ENCODE measurements around the gene JAG2.

Gene JAG2

DNA sequence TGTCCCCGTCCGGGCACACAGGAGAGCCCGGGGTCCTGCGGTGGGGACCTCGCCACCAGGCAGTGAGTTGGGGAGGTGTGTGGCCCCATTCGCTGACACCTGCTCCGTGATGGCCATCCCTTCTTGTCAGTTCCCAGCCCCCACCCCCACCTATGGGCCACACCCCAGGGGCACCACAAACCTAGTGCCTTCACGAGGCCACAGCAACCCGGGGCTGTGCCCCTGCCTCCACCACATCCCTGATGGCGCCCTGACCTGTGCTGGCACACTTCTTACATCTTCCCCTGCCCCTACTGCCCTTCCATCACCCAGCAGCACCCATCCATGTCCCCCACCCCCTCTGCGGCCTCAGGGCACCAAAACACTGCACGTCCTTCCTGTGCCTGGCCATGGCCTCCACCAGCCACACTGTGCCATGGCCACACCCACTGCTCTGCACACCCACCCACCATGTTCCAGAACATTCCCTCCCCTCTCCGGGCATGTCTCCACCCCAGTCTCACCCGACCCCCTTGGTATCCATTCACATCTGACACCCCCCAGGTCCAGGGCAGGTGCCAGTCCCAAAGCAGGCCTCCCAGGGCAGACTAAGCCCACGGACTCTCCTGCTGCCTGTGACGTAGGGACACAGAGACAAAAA is 24.4 kb downstream of the JAG2 start:
- no peak for DNase-seq (ENCODE audit: low read depth, low spot score)
- ChIA-PET POLR2A (no interaction called here), CTCF (no interaction called here)
- TF ChIP-seq, protein P1, sequence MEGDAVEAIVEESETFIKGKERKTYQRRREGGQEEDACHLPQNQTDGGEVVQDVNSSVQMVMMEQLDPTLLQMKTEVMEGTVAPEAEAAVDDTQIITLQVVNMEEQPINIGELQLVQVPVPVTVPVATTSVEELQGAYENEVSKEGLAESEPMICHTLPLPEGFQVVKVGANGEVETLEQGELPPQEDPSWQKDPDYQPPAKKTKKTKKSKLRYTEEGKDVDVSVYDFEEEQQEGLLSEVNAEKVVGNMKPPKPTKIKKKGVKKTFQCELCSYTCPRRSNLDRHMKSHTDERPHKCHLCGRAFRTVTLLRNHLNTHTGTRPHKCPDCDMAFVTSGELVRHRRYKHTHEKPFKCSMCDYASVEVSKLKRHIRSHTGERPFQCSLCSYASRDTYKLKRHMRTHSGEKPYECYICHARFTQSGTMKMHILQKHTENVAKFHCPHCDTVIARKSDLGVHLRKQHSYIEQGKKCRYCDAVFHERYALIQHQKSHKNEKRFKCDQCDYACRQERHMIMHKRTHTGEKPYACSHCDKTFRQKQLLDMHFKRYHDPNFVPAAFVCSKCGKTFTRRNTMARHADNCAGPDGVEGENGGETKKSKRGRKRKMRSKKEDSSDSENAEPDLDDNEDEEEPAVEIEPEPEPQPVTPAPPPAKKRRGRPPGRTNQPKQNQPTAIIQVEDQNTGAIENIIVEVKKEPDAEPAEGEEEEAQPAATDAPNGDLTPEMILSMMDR (IDR thresholded peaks at IDR 0.05; ENCODE audit: insufficient read depth, low read length, missing control alignments) = no peak
- no peak overlapping the region for H3K4me3 ChIP-seq (ENCODE audit: low read depth, low read length)

DNA sequence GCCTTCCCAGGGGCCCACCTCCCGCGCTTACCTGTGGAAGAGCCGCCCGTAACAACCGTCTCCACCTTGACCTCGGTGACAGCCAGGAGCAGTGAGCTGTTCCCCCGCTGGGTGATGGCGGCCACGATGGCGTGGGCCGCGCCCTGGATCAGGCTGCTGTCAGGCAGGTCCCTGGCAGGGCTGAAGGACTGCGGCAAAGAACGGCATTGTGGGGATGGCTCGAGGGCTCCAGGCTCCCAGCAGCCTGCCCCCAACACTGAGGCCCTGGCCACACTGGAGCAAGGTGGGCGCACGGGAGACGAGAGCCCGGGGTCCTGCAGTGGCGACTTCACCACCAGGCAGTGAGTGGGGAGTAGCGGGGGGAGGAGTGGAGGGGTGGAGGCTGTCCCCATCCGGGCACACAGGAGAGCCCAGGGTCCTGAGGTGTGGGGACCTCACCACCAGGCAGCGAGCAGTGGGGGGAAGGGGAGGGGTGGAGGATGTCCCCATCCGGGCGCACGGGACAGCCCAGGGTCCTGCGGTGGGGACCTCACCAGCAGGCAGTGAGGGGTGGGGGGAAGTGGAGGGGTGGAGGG is 25.0 kb downstream of the JAG2 start:
- TF ChIP-seq, protein P1 (IDR thresholded peaks at IDR 0.05; ENCODE audit: insufficient read depth, low read length, missing control alignments) = no peak
- CTCF ChIA-PET = no interaction called here
- POLR2A ChIA-PET = no interaction called here
- no peak for DNase-seq (ENCODE audit: low read depth, low spot score)
- H3K4me3 ChIP-seq (ENCODE audit: low read depth, low read length) = no peak overlapping the region

DNA sequence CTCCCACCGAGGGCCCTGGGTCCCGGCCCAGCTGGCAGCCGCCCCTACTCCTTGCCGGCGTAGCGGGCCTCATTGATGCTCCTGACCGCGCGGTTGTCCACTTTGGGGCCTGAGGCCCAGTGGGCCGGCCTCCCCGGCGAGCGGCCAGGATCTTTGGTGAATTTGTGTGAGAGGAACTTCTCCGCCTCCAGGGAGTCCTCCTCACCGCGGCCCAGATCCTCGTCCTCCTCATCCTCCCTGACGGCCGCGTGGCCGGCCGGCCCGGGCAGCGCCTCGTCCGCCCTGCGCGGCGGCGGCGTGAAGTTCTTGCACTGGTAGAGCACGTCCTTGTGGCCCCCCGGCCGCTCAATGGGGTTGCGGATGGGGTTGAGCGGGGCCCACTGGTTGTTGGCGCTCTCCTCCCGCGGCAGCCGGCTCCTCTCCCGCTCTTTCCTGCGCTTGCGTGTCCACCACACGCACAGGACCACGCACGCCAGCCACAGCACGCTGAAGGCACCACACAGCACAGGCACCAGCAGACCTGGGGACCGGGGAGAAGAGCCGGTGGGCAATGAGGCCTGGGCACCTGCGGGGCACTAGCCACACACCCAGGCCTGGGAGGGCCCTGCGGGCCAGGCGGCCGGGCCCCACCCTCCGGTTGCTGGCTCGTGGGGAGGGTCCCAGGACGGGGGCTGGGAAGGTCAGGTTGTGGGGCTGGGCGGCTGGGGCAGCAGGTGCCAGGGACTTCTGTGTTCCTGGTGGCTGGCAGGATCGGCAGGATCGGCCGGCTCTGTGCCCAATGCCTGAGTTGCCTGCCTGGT is 25.7 kb downstream of the JAG2 start:
- no peak overlapping the region for H3K4me3 ChIP-seq (ENCODE audit: low read depth, low read length)
- CTCF ChIA-PET = no interaction called here
- POLR2A ChIA-PET = no interaction called here
- TF ChIP-seq, protein P1 (IDR thresholded peaks at IDR 0.05; ENCODE audit: insufficient read depth, low read length, missing control alignments) = no peak
- DNase-seq (ENCODE audit: low read depth, low spot score) = no peak

DNA sequence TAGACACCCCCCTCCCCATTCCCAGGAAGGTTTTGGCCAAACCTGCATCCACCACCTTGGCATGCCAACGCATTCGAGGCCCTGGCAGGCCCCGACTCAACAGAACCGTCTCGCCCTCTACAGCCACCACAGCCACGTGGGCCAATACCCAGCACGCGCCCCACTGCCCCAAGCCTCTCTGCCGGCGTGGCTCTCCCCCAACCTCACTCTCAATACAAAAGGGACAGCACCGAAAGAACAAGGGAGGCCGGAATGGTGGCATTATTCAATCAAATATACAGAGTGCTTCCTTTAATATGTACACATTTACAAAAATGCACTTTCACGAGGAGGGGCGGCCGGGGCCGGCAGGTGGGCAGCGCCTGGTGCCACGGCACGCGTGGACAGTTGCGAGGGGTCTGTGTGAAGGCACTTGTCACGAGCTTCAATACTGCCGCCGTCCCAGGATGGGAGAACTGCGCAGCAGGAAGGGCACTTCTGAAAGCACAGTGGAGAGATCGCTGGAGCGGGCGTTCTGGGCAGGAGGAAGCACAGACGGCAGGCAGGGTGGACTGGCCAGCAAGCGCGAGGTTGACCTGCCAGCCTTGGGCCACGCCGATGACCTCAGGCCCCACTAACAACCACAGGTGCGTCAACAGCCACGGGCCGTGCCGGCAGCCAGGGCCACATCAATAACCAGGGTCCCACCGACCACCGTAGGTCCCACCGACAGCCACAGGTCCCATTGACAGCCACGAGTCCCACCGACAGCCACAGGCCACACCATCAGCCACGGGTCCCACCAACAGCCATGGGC is 26.9 kb downstream of the JAG2 start:
- no peak for DNase-seq (ENCODE audit: low read depth, low spot score)
- CTCF ChIA-PET = interaction anchor here (1.0 kb wide), 1 partner anchor 10 kb away, joined by 3 read pairs; no protein-coding TSS in a partner anchor
- POLR2A ChIA-PET = no interaction called here
- H3K4me3 ChIP-seq (ENCODE audit: low read depth, low read length) = no peak overlapping the region
- TF ChIP-seq, protein P1 (IDR thresholded peaks at IDR 0.05; ENCODE audit: insufficient read depth, low read length, missing control alignments) = no peak

GRCh38 chr14:105141026-105141425 is 27.6 kb downstream of the JAG2 start:
- H3K4me3 ChIP-seq (ENCODE audit: low read depth, low read length) = no peak overlapping the region
- ChIA-PET POLR2A (no interaction called here), CTCF (interaction anchor here (1.0 kb wide), 1 partner anchor 10 kb away, joined by 3 read pairs; no protein-coding TSS in a partner anchor)
- DNase-seq (ENCODE audit: low read depth, low spot score) = no peak
- TF ChIP-seq, protein P1 (IDR thresholded peaks at IDR 0.05; ENCODE audit: insufficient read depth, low read length, missing control alignments) = no peak
